ENCODE data around the gene TRPM1. TPM values are rescaled to one million over a fixed set of nuclear protein-coding genes. Genes with fewer than 3 reads are reported as not detected.

The TRPM1 gene
- total RNA-seq, 2 donors from 2014 or later: not detected

DNA sequence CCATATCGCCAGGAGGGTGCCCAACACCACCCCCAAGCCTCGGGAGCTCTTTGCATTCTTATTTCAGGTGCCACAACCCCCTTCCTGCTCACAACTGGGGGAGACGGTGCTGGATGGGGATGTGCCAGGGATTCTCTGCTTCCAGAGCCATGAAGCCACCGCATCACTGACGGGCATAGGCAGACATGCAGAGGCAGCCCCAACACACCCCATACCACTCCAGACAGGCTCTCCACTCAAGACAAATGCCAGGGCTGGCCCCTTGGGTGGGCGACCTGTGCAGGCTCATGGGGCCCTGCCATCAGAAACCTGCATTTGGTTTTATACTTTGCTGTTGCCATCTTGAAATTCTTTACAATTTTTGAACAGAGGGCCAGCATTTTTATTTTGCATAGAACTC lies 27.0 kb upstream of the TRPM1 start:
- 68 to 72% methylated on average over 6 of the region's 6 CpGs for WGBS, 2 donors
- Histone ChIP-seq H3K9me3 (no peaks in the 10 kb centered on the region), H3K27ac (no peak overlapping the region), H3K36me3 (replicated peaks in 1 of 2; ENCODE audit: insufficient read depth in 1 of 2, low read depth in 2 of 2) (no peaks in the 10 kb centered on the region), H3K4me1 (peaks cover 4% of the 10 kb centered on the region), H3K4me3 (no peak overlapping the region), H3K27me3 (no peaks in the 10 kb centered on the region)
- intact Hi-C loops (cut with DNase I): loop anchor here (10.0 kb wide), 1 partner anchor 164 kb away; no protein-coding TSS in a partner anchor
- ATAC-seq (no peak), DNase-seq (no peak)
- no peak for TF ChIP-seq POLR2A (IDR thresholded peaks at IDR 0.05)
- TF ChIP-seq, protein P1, sequence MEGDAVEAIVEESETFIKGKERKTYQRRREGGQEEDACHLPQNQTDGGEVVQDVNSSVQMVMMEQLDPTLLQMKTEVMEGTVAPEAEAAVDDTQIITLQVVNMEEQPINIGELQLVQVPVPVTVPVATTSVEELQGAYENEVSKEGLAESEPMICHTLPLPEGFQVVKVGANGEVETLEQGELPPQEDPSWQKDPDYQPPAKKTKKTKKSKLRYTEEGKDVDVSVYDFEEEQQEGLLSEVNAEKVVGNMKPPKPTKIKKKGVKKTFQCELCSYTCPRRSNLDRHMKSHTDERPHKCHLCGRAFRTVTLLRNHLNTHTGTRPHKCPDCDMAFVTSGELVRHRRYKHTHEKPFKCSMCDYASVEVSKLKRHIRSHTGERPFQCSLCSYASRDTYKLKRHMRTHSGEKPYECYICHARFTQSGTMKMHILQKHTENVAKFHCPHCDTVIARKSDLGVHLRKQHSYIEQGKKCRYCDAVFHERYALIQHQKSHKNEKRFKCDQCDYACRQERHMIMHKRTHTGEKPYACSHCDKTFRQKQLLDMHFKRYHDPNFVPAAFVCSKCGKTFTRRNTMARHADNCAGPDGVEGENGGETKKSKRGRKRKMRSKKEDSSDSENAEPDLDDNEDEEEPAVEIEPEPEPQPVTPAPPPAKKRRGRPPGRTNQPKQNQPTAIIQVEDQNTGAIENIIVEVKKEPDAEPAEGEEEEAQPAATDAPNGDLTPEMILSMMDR (IDR thresholded peaks at IDR 0.05): no peak

DNA sequence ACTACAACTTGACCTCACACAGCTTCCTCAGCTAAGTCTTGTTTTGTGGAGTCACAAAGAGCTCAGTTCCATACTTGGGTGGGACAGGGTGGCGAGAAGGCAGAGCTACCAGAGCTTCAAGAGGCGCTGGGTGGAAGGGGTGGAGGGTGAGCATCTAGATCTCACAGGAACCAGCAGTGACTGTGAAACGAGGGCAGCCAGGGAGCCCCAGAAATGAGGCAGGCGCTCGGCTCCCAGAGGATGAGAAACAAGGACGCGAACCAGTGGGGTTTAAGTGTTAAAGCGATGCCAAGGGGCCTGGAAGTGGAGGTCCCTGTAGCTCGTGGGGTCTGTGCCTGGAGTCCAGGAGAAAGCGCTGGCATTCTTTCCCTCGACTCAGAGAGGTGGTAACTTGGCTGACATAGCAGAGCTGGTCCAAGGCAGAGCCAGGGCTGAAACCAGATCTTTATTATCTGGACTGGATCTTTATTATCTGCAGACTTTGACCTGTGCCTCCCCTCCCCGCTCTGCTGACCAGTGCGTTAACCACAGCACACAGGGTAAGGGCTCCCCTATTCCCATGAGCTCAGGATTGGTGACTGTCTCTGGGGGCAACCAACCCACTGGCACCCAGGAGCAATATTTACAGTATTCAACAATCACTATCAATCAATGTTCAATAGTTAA lies 26.2 kb upstream of the TRPM1 start:
- no peak overlapping the region for H3K27ac ChIP-seq
- no peak for DNase-seq
- ATAC-seq: no peak
- no peaks in the 10 kb centered on the region for H3K36me3 ChIP-seq (replicated peaks in 1 of 2; ENCODE audit: insufficient read depth in 1 of 2, low read depth in 2 of 2)
- H3K4me1 ChIP-seq: peaks cover 4% of the 10 kb centered on the region
- no peaks in the 10 kb centered on the region for H3K9me3 ChIP-seq
- H3K27me3 ChIP-seq: no peaks in the 10 kb centered on the region
- TF ChIP-seq, protein P1 (IDR thresholded peaks at IDR 0.05): no peak
- no peak for TF ChIP-seq POLR2A (IDR thresholded peaks at IDR 0.05)
- no peak overlapping the region for H3K4me3 ChIP-seq
- WGBS, 2 donors: 59 to 63% methylated on average over 13 of the region's 13 CpGs
- intact Hi-C loops (cut with DNase I): loop anchor here (10.0 kb wide), 1 partner anchor 163 kb away; no protein-coding TSS in a partner anchor

DNA sequence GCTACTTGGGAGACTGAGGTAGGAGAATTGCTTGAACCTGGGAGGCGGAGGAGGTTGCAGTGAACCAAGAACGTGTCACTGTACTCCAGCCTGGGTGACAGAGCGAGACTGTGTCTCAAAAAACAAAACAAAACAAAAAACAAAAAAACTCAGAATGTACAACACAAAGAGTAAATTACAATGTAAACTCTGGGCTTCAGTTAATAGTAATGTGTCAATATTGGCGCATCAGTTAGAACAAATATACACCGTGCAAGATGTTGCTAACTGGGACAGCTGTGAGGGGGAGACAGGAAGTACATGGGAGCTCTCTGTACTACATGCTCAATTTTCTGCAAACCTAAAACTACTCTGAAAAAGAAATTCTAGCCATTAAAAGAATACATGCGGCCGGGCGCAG lies 23.5 kb upstream of the TRPM1 start:
- Histone ChIP-seq H3K36me3 (replicated peaks in 1 of 2; ENCODE audit: insufficient read depth in 1 of 2, low read depth in 2 of 2) (no peaks in the 10 kb centered on the region), H3K4me3 (no peak overlapping the region), H3K9me3 (peaks cover 0 to 3% (median 0%) of the 10 kb centered on the region in 3 donors), H3K4me1 (peaks cover 4% of the 10 kb centered on the region), H3K27ac (no peak overlapping the region), H3K27me3 (no peaks in the 10 kb centered on the region)
- DNase-seq: no peak
- no peak for ATAC-seq
- 76 to 81% methylated on average over 8 of the region's 8 CpGs for WGBS, 2 donors
- intact Hi-C loops (cut with DNase I): loop anchor here (10.0 kb wide), 1 partner anchor 160 kb away; no protein-coding TSS in a partner anchor
- TF ChIP-seq POLR2A (IDR thresholded peaks at IDR 0.05): no peak
- TF ChIP-seq, protein P1 (IDR thresholded peaks at IDR 0.05): no peak

- DNase-seq (no peak), ATAC-seq (no peak)
- H3K27me3 ChIP-seq: no peaks in the 10 kb centered on the region
- H3K4me1 ChIP-seq: no peaks in the 10 kb centered on the region
- WGBS, 2 donors: 77 to 82% methylated on average over 6 of the region's 6 CpGs
- H3K9me3 ChIP-seq: peaks cover 0 to 3% (median 0%) of the 10 kb centered on the region in 3 donors
- H3K36me3 ChIP-seq (replicated peaks in 1 of 2; ENCODE audit: insufficient read depth in 1 of 2, low read depth in 2 of 2): no peaks in the 10 kb centered on the region
- no peak overlapping the region for H3K27ac ChIP-seq
- TF ChIP-seq POLR2A (IDR thresholded peaks at IDR 0.05): no peak
- TF ChIP-seq, protein P1 (IDR thresholded peaks at IDR 0.05): no peak
- intact Hi-C loops (cut with DNase I): no loop called here
- no peak overlapping the region for H3K4me3 ChIP-seq
Observed at GRCh38 chr15:31116423-31117030, 15.0 kb upstream of the TRPM1 start.

Data from body of pancreas (tissue), 4 donors.